CD8-positive, alpha-beta memory T cell (primary cell): ENCODE results near the gene CCDC102A. TPM values are rescaled to one million over a fixed set of nuclear protein-coding genes. Genes with fewer than 3 reads are reported as not detected.

Source experiments
- CTCF ChIA-PET: fragments of 350-600 bp; sonication (Branson Sonifier 250); formaldehyde crosslinking; loops from one replicate; lab custom pipeline; 2021; ENCODE audit warnings: antibody characterized with exemption; lab: Charles Lee
- POLR2A ChIA-PET: fragments of 350-600 bp; sonication (Branson Sonifier 250); formaldehyde crosslinking; loops from one replicate; lab custom pipeline; 2021; ENCODE audit warnings: antibody characterized with exemption; lab: Charles Lee
- DNase-seq, 5 donors: peaks; one replicate each; pipeline versions ENCODE4 v3.0.0 to v3.0.0-alpha.2; 2020 to 2022; ENCODE audit warnings: mixed read lengths in 1 of 5
- H3K27ac ChIP-seq: one replicate; pipeline ENCODE4 v1.7.0; 2013; ENCODE audit warnings: low read depth, mild to moderate bottlenecking, low read length, moderate library complexity
- H3K27me3 ChIP-seq: 2 replicates; pipeline ENCODE4 v1.7.0; 2013; ENCODE audit warnings: low read length, mild to moderate bottlenecking; ENCODE audit not compliant: insufficient read depth, poor library complexity, severe bottlenecking
- H3K36me3 ChIP-seq: 2 replicates; pipeline ENCODE4 v1.7.0; 2013; ENCODE audit warnings: mild to moderate bottlenecking, low read length, moderate library complexity; ENCODE audit not compliant: insufficient read depth
- H3K4me1 ChIP-seq: 2 replicates; pipeline ENCODE4 v1.7.0; 2013; ENCODE audit warnings: mild to moderate bottlenecking, low read length, moderate library complexity; ENCODE audit not compliant: insufficient read depth
- H3K4me3 ChIP-seq: 2 replicates; pipeline ENCODE4 v1.7.0; 2013; ENCODE audit warnings: mild to moderate bottlenecking, low read length
- H3K9me3 ChIP-seq: 2 replicates; pipeline ENCODE4 v1.7.0; 2013; ENCODE audit warnings: mild to moderate bottlenecking, low read length
- H3K27ac Mint-ChIP-seq, 8 donors: one replicate each; pipeline ENCODE4 v1.8.0; 2020 to 2021; ENCODE audit warnings: mixed read lengths in 8 of 8, mild to moderate bottlenecking in 6 of 8, inconsistent platforms in 3 of 8, moderate library complexity in 3 of 8
- H3K27me3 Mint-ChIP-seq, 2 donors: one replicate each; pipeline ENCODE4 v1.8.0; 2020 to 2021; ENCODE audit warnings: mixed read lengths in 2 of 2, mild to moderate bottlenecking in 1 of 2, moderate library complexity in 1 of 2
- H3K36me3 Mint-ChIP-seq, 3 donors: one replicate each; pipeline ENCODE4 v1.8.0; 2020 to 2021; ENCODE audit warnings: mixed read lengths in 3 of 3, inconsistent platforms in 1 of 3, mild to moderate bottlenecking in 1 of 3
- H3K4me1 Mint-ChIP-seq, 3 donors: one replicate each; pipeline ENCODE4 v1.8.0; 2020 to 2021; ENCODE audit warnings: mixed read lengths in 3 of 3, inconsistent platforms in 1 of 3, mild to moderate bottlenecking in 1 of 3
- H3K4me3 Mint-ChIP-seq, 7 donors: one replicate each; pipeline ENCODE4 v1.8.0; 2020 to 2021; ENCODE audit warnings: mixed read lengths in 7 of 7, mild to moderate bottlenecking in 6 of 7, moderate library complexity in 4 of 7, inconsistent platforms in 2 of 7
- H3K9me3 Mint-ChIP-seq, 5 donors: one replicate each; pipeline ENCODE4 v1.8.0; 2020 to 2022; ENCODE audit warnings: mixed read lengths in 5 of 5, mild to moderate bottlenecking in 3 of 5, moderate library complexity in 2 of 5, inconsistent platforms in 1 of 5
- polyA plus RNA-seq: library from polyadenylated mRNA; unstranded; fragments of 300-500 nt; fragmentation: Illumina TruSeq; gene quantifications from one replicate; pipeline ENCODE4 v1.2.3, GENCODE V29; 2021
- total RNA-seq, 2 experiments: library from RNA; stranded (reverse); gene quantifications; one replicate each; pipeline ENCODE4 v1.2.3, GENCODE V29; 2021

Gene CCDC102A
- total and polyA plus RNA-seq, 3 experiments from 2014 or later = 22.6 to 28.1 (median 27.0) TPM

- ChIA-PET POLR2A (no interaction called here), CTCF (interaction anchor here (1.4 kb wide), 1 partner anchor 16 kb away, joined by 3 read pairs; the partner anchor contains the start of gene POLR2C)
- Mint-ChIP-seq H3K36me3 (peaks cover 0 to 2% (median 0%) of the 10 kb centered on the region in 3 donors), H3K4me3 (no peak overlapping the region), H3K27me3 (no peaks in the 10 kb centered on the region), H3K9me3 (no peaks in the 10 kb centered on the region), H3K27ac (peak overlapping the region in 1 of 8 donors; percentile 57), H3K4me1 (peaks cover 7 to 24% (median 8%) of the 10 kb centered on the region in 3 donors)
- H3K27me3 ChIP-seq = no peaks in the 10 kb centered on the region
- no peaks in the 10 kb centered on the region for H3K9me3 ChIP-seq
- peaks cover 16% of the 10 kb centered on the region for H3K4me1 ChIP-seq
- no peaks in the 10 kb centered on the region for H3K36me3 ChIP-seq
- DNase-seq = no peak
- no peak overlapping the region for H3K4me3 ChIP-seq
- H3K27ac ChIP-seq = no peak overlapping the region
Measured at GRCh38 chr16:57478396-57479204, 57.8 kb downstream of the CCDC102A start.

GRCh38 chr16:57477531-57478202 lies 58.7 kb downstream of the CCDC102A start:
- Mint-ChIP-seq H3K36me3 (peaks cover 0 to 5% (median 0%) of the 10 kb centered on the region in 3 donors), H3K27me3 (no peaks in the 10 kb centered on the region), H3K27ac (no peak overlapping the region), H3K4me1 (peaks cover 7 to 24% (median 8%) of the 10 kb centered on the region in 3 donors), H3K4me3 (no peak overlapping the region), H3K9me3 (no peaks in the 10 kb centered on the region)
- ChIA-PET CTCF (interaction anchor here (1.4 kb wide), 1 partner anchor 15 kb away, joined by 3 read pairs; the partner anchor contains the start of gene POLR2C), POLR2A (interaction anchor here (0.6 kb wide), 1 partner anchor 32 kb away, joined by 8 read pairs; no protein-coding TSS in a partner anchor)
- Histone ChIP-seq H3K27ac (no peak overlapping the region), H3K27me3 (no peaks in the 10 kb centered on the region), H3K36me3 (no peaks in the 10 kb centered on the region), H3K9me3 (no peaks in the 10 kb centered on the region), H3K4me1 (peaks cover 16% of the 10 kb centered on the region), H3K4me3 (no peak overlapping the region)
- DNase-seq = no peak

- H3K27me3 ChIP-seq = no peaks in the 10 kb centered on the region
- CTCF ChIA-PET = interaction anchor here (0.7 to 2.4 kb wide), 2 partner anchors 15 to 58 kb away, joined by 3 to 10 read pairs; partner anchors contain the start of gene POLR2C
- no peaks in the 10 kb centered on the region for H3K9me3 ChIP-seq
- POLR2A ChIA-PET = interaction anchor here (0.6 kb wide), 1 partner anchor 31 kb away, joined by 8 read pairs; no protein-coding TSS in a partner anchor
- H3K4me1 Mint-ChIP-seq = peaks cover 7 to 24% (median 8%) of the 10 kb centered on the region in 3 donors
- no peak for DNase-seq
- no peaks in the 10 kb centered on the region for H3K36me3 ChIP-seq
- H3K4me3 ChIP-seq = no peak overlapping the region
- H3K27ac Mint-ChIP-seq = peak overlapping the region in 5 of 8 donors; percentile 54 to 85 (median 61)
- peaks cover 0 to 12% (median 0%) of the 10 kb centered on the region in 3 donors for H3K36me3 Mint-ChIP-seq
- peak overlapping the region in 2 of 7 donors; percentile 37 to 78 for H3K4me3 Mint-ChIP-seq
- H3K27ac ChIP-seq = no peak overlapping the region
- H3K27me3 Mint-ChIP-seq = no peaks in the 10 kb centered on the region
- H3K9me3 Mint-ChIP-seq = no peaks in the 10 kb centered on the region
- peaks cover 16% of the 10 kb centered on the region for H3K4me1 ChIP-seq
Measured at GRCh38 chr16:57476546-57477410, 59.6 kb downstream of the CCDC102A start.

GRCh38 chr16:57475711-57476339 lies 60.5 kb downstream of the CCDC102A start:
- Mint-ChIP-seq H3K9me3 (no peaks in the 10 kb centered on the region), H3K4me1 (peaks cover 7 to 24% (median 8%) of the 10 kb centered on the region in 3 donors), H3K27ac (peak overlapping the region; percentile 29 to 80 (median 59)), H3K4me3 (peak overlapping the region in 5 of 7 donors; percentile 20 to 63 (median 39)), H3K36me3 (peaks cover 0 to 21% (median 2%) of the 10 kb centered on the region in 3 donors), H3K27me3 (no peaks in the 10 kb centered on the region)
- H3K27me3 ChIP-seq = no peaks in the 10 kb centered on the region
- peak; percentile 56 to 80 (median 72) for DNase-seq
- peaks cover 16% of the 10 kb centered on the region for H3K4me1 ChIP-seq
- CTCF ChIA-PET = interaction anchor here (2.4 to 2.5 kb wide), 2 partner anchors 9 to 14 kb away, joined by 10 to 11 read pairs; partner anchors contain the start of genes DOK4 and POLR2C
- POLR2A ChIA-PET = interaction anchor here (0.6 to 0.9 kb wide), 3 partner anchors 9 to 260 kb away, joined by 3 to 4 read pairs (median 3); partner anchors contain the start of gene KATNB1
- H3K36me3 ChIP-seq = peaks cover 1% of the 10 kb centered on the region
- no peak overlapping the region for H3K4me3 ChIP-seq
- H3K9me3 ChIP-seq = no peaks in the 10 kb centered on the region
- no peak overlapping the region for H3K27ac ChIP-seq

- H3K9me3 ChIP-seq = no peaks in the 10 kb centered on the region
- H3K4me1 ChIP-seq = peaks cover 16% of the 10 kb centered on the region
- no peak for DNase-seq
- H3K4me1 Mint-ChIP-seq = peaks cover 7 to 24% (median 8%) of the 10 kb centered on the region in 3 donors
- H3K27me3 Mint-ChIP-seq = no peaks in the 10 kb centered on the region
- no peak overlapping the region for H3K27ac ChIP-seq
- peak overlapping the region in 1 of 7 donors; percentile 23 for H3K4me3 Mint-ChIP-seq
- peaks cover 10% of the 10 kb centered on the region for H3K36me3 ChIP-seq
- H3K9me3 Mint-ChIP-seq = no peaks in the 10 kb centered on the region
- H3K27me3 ChIP-seq = no peaks in the 10 kb centered on the region
- H3K36me3 Mint-ChIP-seq = peaks cover 0 to 29% (median 2%) of the 10 kb centered on the region in 3 donors
- no peak overlapping the region for H3K4me3 ChIP-seq
- POLR2A ChIA-PET = interaction anchor here (0.9 kb wide), 2 partner anchors 45 to 67 kb away, joined by 3 read pairs; partner anchors contain the start of gene ADGRG5
- CTCF ChIA-PET = interaction anchor here (1.1 to 2.5 kb wide), 4 partner anchors 10 to 58 kb away, joined by 3 to 11 read pairs (median 7); partner anchors contain the start of genes DOK4 and POLR2C
- H3K27ac Mint-ChIP-seq = peak overlapping the region in 4 of 8 donors; percentile 6 to 73 (median 46)
Measured at GRCh38 chr16:57474671-57475661, 61.4 kb downstream of the CCDC102A start.

- H3K9me3 ChIP-seq = no peaks in the 10 kb centered on the region
- no peak overlapping the region for H3K27ac ChIP-seq
- no peak overlapping the region for H3K27ac Mint-ChIP-seq
- H3K4me1 Mint-ChIP-seq = peaks cover 7 to 24% (median 8%) of the 10 kb centered on the region in 3 donors
- CTCF ChIA-PET = interaction anchor here (0.8 to 2.5 kb wide), 3 partner anchors 9 to 14 kb away, joined by 3 to 11 read pairs (median 4); partner anchors contain the start of gene DOK4
- H3K9me3 Mint-ChIP-seq = no peaks in the 10 kb centered on the region
- H3K27me3 ChIP-seq = no peaks in the 10 kb centered on the region
- peaks cover 16% of the 10 kb centered on the region for H3K4me1 ChIP-seq
- no peaks in the 10 kb centered on the region for H3K27me3 Mint-ChIP-seq
- POLR2A ChIA-PET = no interaction called here
- H3K4me3 Mint-ChIP-seq = no peak overlapping the region
- DNase-seq = no peak
- H3K36me3 ChIP-seq = peaks cover 20% of the 10 kb centered on the region
- H3K36me3 Mint-ChIP-seq = peaks cover 0 to 38% (median 2%) of the 10 kb centered on the region in 3 donors
- no peak overlapping the region for H3K4me3 ChIP-seq
Measured at GRCh38 chr16:57473906-57474305, 62.5 kb downstream of the CCDC102A start.
